WTC11 (cell line): ENCODE data around the gene FCHSD2.

Source experiments
- ATF2 ChIP-seq: sonication (generic); formaldehyde crosslinking; IDR thresholded peaks from 2 replicates; pipeline ENCODE4 v1.8.1; 2022; ENCODE audit warnings: low read depth, missing genetic modification reagents, borderline replicate concordance
- CTCF ChIP-seq: fragments of 200-600 bp; IDR thresholded peaks from 2 replicates; pipeline ENCODE4 v1.8.0; 2022; ENCODE audit warnings: antibody characterized with exemption
- USF2 ChIP-seq: sonication (generic); formaldehyde crosslinking; IDR thresholded peaks from 2 replicates; pipeline ENCODE4 v1.8.1; 2023; ENCODE audit warnings: mild to moderate bottlenecking, missing genetic modification reagents, moderate library complexity

- TF ChIP-seq CTCF (no peak), USF2 (CRISPR knock-in tag) (no peak), ATF2 (CRISPR knock-in tag) (no peak)
These were observed 186.7 kb downstream of the FCHSD2 start for GRCh38 chr11:72955466-72955865.
